ENCODE data around the gene IFRD1.

DNA sequence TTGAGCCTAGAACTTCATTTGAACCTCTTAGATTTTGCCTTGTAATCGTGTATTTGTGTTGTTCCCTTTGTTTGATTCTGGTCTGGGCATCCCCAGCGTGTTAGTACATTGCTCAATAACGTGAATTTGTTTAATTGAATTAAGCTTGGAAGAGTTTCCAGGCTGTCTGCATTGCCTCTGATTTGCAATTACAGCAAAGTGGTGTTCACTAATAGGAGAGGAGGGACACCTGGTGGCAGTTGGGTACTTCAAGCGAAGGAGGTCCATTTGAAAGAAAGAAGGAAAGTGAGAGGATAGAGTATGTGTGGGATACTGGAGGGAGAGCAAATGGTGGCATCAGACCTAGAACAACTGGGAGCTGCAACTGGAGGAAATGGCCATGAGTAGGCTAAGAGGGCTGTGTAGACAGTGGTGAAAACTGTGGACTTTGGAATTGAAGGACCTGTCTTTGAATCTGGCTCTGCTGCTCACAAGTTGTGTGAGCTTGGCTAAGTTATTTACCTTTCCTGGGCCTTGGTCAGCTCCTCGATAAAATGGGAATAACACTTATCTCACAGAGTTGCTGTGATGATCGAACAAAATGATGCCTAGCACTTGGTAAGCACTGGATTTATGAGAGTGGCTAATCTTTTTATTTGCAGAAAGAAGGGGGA lies 45.7 kb downstream of the IFRD1 start:
- TF ChIP-seq, protein P1, sequence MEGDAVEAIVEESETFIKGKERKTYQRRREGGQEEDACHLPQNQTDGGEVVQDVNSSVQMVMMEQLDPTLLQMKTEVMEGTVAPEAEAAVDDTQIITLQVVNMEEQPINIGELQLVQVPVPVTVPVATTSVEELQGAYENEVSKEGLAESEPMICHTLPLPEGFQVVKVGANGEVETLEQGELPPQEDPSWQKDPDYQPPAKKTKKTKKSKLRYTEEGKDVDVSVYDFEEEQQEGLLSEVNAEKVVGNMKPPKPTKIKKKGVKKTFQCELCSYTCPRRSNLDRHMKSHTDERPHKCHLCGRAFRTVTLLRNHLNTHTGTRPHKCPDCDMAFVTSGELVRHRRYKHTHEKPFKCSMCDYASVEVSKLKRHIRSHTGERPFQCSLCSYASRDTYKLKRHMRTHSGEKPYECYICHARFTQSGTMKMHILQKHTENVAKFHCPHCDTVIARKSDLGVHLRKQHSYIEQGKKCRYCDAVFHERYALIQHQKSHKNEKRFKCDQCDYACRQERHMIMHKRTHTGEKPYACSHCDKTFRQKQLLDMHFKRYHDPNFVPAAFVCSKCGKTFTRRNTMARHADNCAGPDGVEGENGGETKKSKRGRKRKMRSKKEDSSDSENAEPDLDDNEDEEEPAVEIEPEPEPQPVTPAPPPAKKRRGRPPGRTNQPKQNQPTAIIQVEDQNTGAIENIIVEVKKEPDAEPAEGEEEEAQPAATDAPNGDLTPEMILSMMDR (IDR thresholded peaks at IDR 0.05), result peak; percentile 33 to 63 (median 42)
- no peak for TF ChIP-seq POLR2A (IDR thresholded peaks at IDR 0.05)
